ENCODE measurements around the gene TTC21A.
"Not testable (repeated sequence)": the region's sequence is repeated elsewhere in the genome, so short reads cannot be mapped to it uniquely, and the experiment has no call there.

Gene TTC21A

GRCh38 chr3:39107388-39108199 lies at the start of gene TTC21A, which contains the start of gene GORASP1:
TTC21A (plus strand) TSS chr3:39107680; CDS start chr3:39107838, 158 bp downstream.
GORASP1 (minus strand) TSS chr3:39107627; CDS start chr3:39107541, 86 bp downstream.
- DNase-seq (ENCODE audit: low spot score), result peak; percentile 82

- DNase-seq (ENCODE audit: low spot score), result not testable (repeated sequence)
Measured at GRCh38 chr3:39061228-39061627, 46.3 kb upstream of the TTC21A start.

GRCh38 chr3:39062180-39062579 lies 45.3 kb upstream of the TTC21A start:
- DNase-seq (ENCODE audit: low spot score), result no peak

DNA sequence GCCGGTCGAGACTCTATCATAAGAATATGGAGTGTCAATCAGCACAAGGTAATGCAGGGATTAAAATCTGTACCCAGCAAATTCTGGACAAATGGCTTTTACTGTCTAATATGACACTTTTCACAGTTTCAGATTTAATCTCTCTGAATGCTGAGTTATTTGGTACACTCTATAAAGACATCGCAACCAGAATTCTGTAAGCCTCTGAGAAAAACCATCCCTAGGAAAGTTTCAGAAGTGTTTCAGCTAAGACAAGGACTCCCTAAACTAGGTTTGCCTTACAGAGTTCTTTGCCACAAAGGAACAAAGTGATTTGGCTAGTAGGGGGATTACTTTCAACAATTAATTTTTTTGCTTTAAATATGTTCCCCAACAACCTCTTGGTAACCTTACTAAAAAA lies 44.3 kb upstream of the TTC21A start:
- DNase-seq (ENCODE audit: low spot score), result no peak

DNA sequence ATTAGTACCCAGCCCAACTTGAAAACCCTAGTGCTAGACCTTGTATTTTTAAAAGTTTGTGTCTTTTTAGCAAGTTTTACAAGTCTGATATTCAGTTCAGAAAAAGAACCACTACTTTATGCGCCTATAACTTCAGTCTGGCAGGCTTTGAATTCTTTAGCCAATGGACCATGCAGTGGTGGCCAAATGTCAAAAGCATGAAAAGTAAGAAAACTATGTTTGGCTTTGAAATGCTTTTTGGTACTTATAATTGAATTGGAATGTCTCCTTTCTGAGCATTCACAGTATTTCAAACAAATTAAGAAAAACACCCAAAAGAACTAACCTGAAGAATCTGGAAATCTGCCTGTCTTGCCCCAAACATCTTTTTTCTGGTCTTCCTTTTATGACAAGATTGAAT lies 42.8 kb upstream of the TTC21A start:
- no peak for DNase-seq (ENCODE audit: low spot score)

GRCh38 chr3:39065197-39065596 lies 42.3 kb upstream of the TTC21A start:
- DNase-seq (ENCODE audit: low spot score), result peak; percentile 76

DNA sequence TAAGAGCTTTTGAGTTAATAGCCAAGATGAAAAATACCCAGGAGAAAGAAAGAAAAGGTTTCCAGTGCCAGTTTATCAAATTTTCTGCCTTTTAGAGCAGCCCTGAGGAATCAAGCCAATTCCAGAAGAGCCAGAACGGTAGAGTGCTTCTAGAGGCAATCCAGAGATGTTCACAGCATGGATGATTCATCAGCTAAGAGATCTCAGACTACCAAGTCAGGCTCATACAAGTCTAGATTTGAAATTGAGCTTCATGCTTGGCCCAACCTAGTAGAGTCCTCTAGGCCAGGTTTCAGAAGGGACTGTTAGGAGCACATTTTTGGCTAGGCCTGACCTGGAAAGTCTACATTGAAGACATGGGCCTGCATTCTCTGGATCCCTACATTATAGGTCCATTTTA lies 40.2 kb upstream of the TTC21A start:
- DNase-seq (ENCODE audit: low spot score), result no peak

DNA sequence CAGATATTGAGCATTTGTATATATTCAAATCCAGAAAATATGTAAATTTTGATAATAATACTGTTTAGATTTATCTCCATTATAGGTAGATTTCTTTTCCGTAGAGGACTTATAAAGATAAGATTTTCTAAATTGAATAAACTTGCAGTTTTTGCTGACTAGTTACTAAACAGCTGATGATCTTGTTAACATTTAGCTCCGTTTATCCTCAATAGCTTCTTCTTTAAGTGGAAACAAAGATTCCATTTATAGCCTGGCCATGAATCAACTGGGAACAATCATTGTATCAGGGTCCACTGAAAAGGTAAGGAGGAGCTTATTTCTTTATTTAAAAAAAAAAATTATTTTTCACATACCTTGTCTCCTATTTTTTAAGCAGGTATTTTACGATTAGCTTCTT lies 38.9 kb upstream of the TTC21A start:
- DNase-seq (ENCODE audit: low spot score), result no peak

- DNase-seq (ENCODE audit: low spot score), result no peak
Measured at GRCh38 chr3:39075910-39076309, 31.6 kb upstream of the TTC21A start.

DNA sequence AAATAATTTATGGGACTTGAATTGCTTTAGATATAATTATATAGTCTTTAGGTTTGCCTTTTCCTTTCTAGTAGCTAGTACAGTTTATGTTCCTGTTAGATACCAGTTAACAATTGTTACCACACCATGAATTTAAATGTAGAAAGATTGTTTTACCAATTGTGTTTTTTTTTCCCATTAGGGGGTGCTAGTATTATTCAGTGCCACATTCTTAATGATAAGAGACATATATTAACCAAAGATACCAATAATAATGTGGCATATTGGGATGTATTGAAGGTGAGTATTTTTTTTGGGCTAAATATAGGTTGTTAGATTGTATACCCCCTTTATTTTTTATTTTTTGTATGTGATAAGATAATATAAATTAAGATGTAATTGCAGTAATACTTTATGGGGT lies 27.9 kb upstream of the TTC21A start:
- DNase-seq (ENCODE audit: low spot score), result no peak

DNA sequence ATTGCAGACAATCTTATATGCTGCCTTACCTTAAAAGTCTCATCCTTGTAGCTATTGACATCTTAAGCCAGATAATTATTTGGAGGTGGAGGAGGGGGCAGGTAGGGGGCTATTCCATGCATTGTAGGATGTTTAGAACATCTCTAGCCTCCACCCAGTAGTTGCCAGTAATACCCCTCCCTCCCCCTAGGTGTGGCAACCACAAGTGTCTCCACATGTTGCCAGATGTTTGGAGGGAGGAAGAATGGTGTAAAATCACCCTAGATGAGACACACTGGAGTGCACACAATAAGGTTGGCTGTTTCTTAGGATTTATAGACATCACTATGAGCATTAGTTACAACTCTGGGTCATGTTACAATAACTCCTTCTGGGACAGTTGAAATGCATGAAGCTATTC lies 27.5 kb upstream of the TTC21A start:
- DNase-seq (ENCODE audit: low spot score), result no peak

GRCh38 chr3:39082666-39083313 lies 24.7 kb upstream of the TTC21A start:
- no peak for DNase-seq (ENCODE audit: low spot score)

DNA sequence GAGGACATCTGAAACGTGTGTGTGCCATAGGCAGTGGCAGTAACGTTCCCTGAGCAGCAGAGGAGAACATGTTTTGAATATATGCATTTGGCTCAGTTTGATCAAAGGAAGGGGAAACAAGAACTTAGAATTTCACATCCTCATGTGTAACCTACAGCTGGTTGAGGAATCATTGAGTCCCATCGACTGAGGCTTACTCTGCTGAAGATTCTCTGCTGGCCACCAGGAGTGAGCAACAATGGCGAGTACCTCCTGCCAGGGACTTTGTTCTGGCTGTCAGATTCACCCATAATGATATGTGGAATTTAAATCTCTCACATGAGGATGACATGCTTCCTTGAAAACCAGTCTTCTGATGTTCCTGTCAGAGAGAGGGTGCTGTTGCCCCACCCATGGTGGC lies 21.3 kb upstream of the TTC21A start:
- no peak for DNase-seq (ENCODE audit: low spot score)

DNA sequence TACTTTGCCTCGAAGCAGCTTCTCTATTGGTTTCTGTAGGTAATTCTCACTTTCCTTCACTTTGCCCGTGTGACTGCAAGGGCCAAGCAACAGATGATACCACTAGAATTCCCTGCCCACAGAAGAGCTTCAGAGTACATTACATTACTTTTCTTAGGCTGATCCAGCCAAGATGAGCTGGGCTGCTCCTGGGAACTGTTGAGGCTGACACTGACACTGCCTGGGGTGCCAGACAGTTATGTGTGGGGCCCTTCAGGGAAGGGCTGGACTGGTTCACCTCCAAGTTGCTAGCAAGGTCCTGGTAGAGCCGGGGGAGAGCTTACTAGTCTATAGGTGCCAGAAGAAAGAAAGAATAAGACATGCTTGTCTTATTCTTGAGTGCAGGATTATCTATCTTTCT lies 19.0 kb upstream of the TTC21A start:
- DNase-seq (ENCODE audit: low spot score), result no peak

DNA sequence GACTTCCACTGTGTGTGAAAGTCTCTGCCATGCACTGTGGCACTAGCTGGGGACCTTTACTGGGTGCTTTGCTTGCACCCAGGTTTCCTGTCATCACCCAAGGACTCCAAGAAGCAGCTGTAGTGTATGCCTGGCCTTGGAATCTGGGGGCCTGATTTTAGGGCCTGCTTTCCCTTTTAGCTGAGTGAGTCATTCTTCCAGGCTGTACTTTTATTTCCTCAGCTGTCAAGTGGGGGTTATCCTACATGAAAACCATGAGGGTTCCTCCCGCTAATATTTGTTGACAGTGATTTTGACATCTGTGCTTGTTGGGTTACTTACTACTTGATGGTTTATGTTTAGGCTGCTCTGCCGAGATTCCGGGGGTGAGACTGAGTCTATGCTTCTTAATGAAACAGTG lies 18.6 kb upstream of the TTC21A start:
- no peak for DNase-seq (ENCODE audit: low spot score)

DNA sequence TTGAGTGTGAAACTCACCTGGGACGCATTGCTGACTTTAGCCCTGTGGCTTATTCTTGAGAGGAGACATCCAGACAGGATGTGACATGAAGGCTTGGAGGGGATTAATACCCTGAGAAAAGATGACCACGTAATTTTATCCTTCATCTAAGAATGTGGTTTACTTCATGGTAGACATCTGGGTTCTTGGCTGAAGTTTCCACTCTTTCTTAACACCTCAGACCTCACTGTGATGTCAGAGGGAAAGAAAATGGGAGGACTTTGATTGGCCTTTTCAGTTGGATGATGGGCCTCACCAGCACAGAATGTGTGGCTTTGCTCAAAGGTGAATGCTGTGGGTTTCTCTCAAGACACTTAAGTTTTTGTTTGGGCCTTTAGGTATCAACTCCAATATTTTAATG lies 16.6 kb upstream of the TTC21A start:
- DNase-seq (ENCODE audit: low spot score), result no peak

GRCh38 chr3:39094851-39095677 lies 12.4 kb upstream of the TTC21A start:
- DNase-seq (ENCODE audit: low spot score), result no peak

GRCh38 chr3:39095778-39096177 lies 11.7 kb upstream of the TTC21A start:
- no peak for DNase-seq (ENCODE audit: low spot score)

GRCh38 chr3:39096775-39097174 lies 10.7 kb upstream of the TTC21A start:
- DNase-seq (ENCODE audit: low spot score), result no peak

DNA sequence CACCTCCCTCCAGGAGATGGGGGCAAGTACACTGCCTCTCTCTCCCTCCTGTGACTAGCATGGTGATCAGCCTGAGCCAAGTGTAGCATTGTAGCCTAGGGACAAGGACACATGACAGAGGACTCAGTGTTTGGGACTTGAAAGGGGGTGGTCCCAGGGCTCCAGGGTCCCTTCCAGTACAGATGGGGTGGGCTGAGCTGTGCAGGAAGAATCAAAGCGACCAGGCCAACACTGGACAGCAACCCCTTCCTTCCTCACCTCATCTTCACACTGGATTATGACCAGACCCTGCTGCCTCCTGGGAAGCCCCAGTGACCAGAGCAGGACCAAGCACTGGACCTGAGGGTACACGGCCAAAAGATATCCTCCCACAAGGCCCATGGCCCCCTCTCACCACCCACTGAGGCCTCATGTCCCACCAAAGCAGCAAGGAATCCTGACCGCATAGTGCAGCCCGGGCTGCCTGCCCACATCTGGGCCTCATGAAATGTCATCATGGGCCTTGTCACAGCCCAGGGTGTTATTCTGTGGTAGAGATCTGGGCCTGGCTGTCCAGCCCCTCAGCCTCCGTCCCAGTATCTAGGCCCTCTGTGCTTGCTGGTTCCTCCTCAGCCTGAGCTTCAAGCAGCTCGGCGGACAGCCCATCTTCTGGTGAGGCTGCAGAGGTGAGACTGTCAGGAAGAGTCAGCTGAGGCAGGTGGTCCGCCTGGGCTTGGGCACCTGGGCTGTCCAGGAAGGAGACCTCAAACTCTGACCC lies 9.6 kb upstream of the TTC21A start:
- DNase-seq (ENCODE audit: low spot score), result no peak

DNA sequence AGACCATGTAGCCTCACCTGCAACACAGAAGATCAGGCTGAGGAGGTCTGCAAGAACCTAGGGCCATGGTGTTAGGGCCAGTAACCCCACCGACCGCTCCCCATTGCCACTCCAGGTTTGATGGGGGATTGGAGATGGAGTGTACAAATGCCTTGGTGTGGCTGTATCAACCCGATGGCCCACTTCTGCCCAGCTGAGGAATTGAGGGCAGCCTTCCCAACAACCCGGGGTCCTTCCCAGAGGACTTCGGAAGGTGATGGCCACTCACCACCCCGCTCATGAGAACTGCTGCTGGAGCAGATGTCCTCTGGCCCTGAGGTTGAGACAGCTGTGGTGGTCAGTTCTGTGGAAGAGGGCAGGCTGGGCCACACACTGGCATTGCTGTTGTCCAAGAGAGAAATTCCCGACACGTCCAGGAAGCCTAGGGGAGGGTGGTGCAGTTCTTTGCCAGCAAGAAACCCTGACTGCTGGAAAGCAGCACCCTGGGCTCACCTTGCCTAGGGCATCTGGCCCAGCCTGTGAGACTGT lies 8.9 kb upstream of the TTC21A start:
- DNase-seq (ENCODE audit: low spot score), result no peak

DNA sequence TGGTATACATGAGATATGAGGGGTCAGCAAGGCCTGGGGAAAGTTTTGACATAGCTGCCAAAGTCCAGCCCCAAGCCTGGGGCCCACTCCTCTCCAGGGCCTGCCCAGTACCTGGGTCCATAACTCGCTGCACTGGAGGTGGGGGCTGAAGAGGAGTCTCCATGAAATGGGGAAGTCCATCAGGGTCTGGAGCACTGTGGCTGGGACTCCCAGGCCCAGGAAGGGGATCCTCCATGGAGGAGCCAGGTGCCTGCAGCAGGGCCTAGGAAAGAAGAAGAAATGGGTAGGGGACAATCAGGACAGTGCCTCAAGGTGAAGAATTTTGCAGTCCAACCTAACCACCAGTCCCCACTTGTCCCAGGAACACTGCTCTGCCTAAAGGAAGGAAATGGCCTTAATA lies 8.2 kb upstream of the TTC21A start:
- DNase-seq (ENCODE audit: low spot score), result no peak
